Peyer's patch (tissue), 4 donors: ENCODE results near the gene EXOC4. TPM values are rescaled to one million over a fixed set of nuclear protein-coding genes. Genes with fewer than 3 reads are reported as not detected.

ENCODE experiments used
- DNase-seq, 3 donors: peaks; one replicate each; pipeline ENCODE4 v3.0.0-alpha.2; 2017 to 2019
- H3K27ac ChIP-seq, 4 donors: fragments of 200-600 bp; sonication (generic); one replicate each; pipeline ENCODE4 v1.5.1; 2016 to 2019
- H3K27me3 ChIP-seq, 2 donors: fragments of 200-600 bp; sonication (generic); one replicate each; pipeline ENCODE4 v1.5.1; 2019
- H3K36me3 ChIP-seq, 3 donors: fragments of 200-600 bp; sonication (generic); one replicate each; pipeline ENCODE4 v1.5.1; 2016 to 2019
- H3K4me1 ChIP-seq, 4 donors: fragments of 200-600 bp; sonication (generic); one replicate each; pipeline ENCODE4 v1.5.1; 2016 to 2019
- H3K4me3 ChIP-seq, 4 donors: fragments of 200-600 bp; sonication (generic); 1 replicate in 3 of 4; 2 replicates in 1 of 4; pipeline ENCODE4 v1.5.1; 2016 to 2019; ENCODE audit warnings: mild to moderate bottlenecking in 1 of 4
- H3K9me3 ChIP-seq, 4 donors: fragments of 200-600 bp; sonication (generic); one replicate each; pipeline ENCODE4 v1.5.1; 2016 to 2019; ENCODE audit warnings: mild to moderate bottlenecking in 1 of 4
- POLR2A ChIP-seq, 2 donors: fragments of 450-650 bp; IDR thresholded peaks; one replicate each; pipeline ENCODE4 v1.5.1; 2017; ENCODE audit warnings: antibody characterized with exemption in 2 of 2, mild to moderate bottlenecking in 2 of 2, moderate library complexity in 2 of 2
- total RNA-seq, 4 donors: library from RNA; depleted of rRNA; stranded (reverse); fragments of >200 nt; gene quantifications; one replicate each; pipeline ENCODE4 v1.1.0, GENCODE V29; 2016
- TF ChIP-seq, protein P1 (sequence below), 6 experiments: fragments of 450-650 bp in 4 of 6; fragments of 200-600 bp in 2 of 6; sonication (generic) in 1 of 6; IDR thresholded peaks; one replicate each; pipeline ENCODE4 v1.5.1; 2017 to 2019; ENCODE audit warnings: antibody characterized with exemption in 6 of 6, mild to moderate bottlenecking in 3 of 6, moderate library complexity in 1 of 6

Gene EXOC4
- total RNA-seq, 4 donors from 2014 or later, result 128 to 502 (median 141) TPM

- Histone ChIP-seq H3K4me3 (no peak overlapping the region), H3K27ac (no peak overlapping the region), H3K36me3 (no peaks in the 10 kb centered on the region), H3K27me3 (no peaks in the 10 kb centered on the region), H3K4me1 (no peaks in the 10 kb centered on the region), H3K9me3 (no peaks in the 10 kb centered on the region)
- TF ChIP-seq POLR2A (IDR thresholded peaks at IDR 0.05), result no peak
- TF ChIP-seq, protein P1, sequence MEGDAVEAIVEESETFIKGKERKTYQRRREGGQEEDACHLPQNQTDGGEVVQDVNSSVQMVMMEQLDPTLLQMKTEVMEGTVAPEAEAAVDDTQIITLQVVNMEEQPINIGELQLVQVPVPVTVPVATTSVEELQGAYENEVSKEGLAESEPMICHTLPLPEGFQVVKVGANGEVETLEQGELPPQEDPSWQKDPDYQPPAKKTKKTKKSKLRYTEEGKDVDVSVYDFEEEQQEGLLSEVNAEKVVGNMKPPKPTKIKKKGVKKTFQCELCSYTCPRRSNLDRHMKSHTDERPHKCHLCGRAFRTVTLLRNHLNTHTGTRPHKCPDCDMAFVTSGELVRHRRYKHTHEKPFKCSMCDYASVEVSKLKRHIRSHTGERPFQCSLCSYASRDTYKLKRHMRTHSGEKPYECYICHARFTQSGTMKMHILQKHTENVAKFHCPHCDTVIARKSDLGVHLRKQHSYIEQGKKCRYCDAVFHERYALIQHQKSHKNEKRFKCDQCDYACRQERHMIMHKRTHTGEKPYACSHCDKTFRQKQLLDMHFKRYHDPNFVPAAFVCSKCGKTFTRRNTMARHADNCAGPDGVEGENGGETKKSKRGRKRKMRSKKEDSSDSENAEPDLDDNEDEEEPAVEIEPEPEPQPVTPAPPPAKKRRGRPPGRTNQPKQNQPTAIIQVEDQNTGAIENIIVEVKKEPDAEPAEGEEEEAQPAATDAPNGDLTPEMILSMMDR (IDR thresholded peaks at IDR 0.05), result no peak
- no peak for DNase-seq
These were observed 156.5 kb downstream of the EXOC4 start for GRCh38 chr7:133409421-133409820.

- Histone ChIP-seq H3K27me3 (no peaks in the 10 kb centered on the region), H3K4me3 (no peak overlapping the region), H3K4me1 (no peaks in the 10 kb centered on the region), H3K27ac (no peak overlapping the region), H3K36me3 (no peaks in the 10 kb centered on the region), H3K9me3 (no peaks in the 10 kb centered on the region)
- TF ChIP-seq, protein P1 (IDR thresholded peaks at IDR 0.05), result no peak
- no peak for TF ChIP-seq POLR2A (IDR thresholded peaks at IDR 0.05)
- no peak for DNase-seq
These were observed 157.1 kb downstream of the EXOC4 start for GRCh38 chr7:133409966-133410365.

DNA sequence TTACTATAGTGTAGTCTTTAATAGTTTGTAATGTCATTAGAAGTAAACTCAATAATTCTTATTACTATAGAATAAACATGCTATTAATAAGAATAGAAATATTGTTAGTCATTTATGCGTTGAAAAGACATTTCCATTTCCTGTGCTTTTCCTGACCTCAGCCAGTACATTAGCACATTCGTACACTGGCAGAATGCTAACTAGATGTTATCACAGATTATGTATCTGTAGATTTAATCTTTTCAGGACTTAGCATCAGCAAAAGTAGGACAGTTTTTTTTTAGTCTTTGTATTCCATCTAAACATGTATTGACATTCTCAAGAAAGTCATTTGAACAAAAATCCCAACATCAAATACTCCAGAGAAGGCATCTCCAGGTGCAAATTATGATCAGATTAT is 158.5 kb downstream of the EXOC4 start:
- H3K4me3 ChIP-seq, result no peak overlapping the region
- no peak overlapping the region for H3K27ac ChIP-seq
- H3K27me3 ChIP-seq, result no peaks in the 10 kb centered on the region
- no peaks in the 10 kb centered on the region for H3K4me1 ChIP-seq
- no peaks in the 10 kb centered on the region for H3K36me3 ChIP-seq
- no peak for DNase-seq
- no peaks in the 10 kb centered on the region for H3K9me3 ChIP-seq
- no peak for TF ChIP-seq POLR2A (IDR thresholded peaks at IDR 0.05)
- TF ChIP-seq, protein P1 (IDR thresholded peaks at IDR 0.05), result no peak

GRCh38 chr7:133412942-133413341 is 160.1 kb downstream of the EXOC4 start:
- no peaks in the 10 kb centered on the region for H3K36me3 ChIP-seq
- H3K4me3 ChIP-seq, result no peak overlapping the region
- H3K27me3 ChIP-seq, result no peaks in the 10 kb centered on the region
- DNase-seq, result no peak
- no peaks in the 10 kb centered on the region for H3K4me1 ChIP-seq
- no peaks in the 10 kb centered on the region for H3K9me3 ChIP-seq
- no peak overlapping the region for H3K27ac ChIP-seq
- TF ChIP-seq, protein P1 (IDR thresholded peaks at IDR 0.05), result no peak
- no peak for TF ChIP-seq POLR2A (IDR thresholded peaks at IDR 0.05)

GRCh38 chr7:133419041-133419440 is 166.2 kb downstream of the EXOC4 start:
- Histone ChIP-seq H3K4me1 (no peaks in the 10 kb centered on the region), H3K4me3 (no peak overlapping the region), H3K36me3 (no peaks in the 10 kb centered on the region), H3K27me3 (no peaks in the 10 kb centered on the region), H3K9me3 (no peaks in the 10 kb centered on the region), H3K27ac (no peak overlapping the region)
- no peak for TF ChIP-seq POLR2A (IDR thresholded peaks at IDR 0.05)
- TF ChIP-seq, protein P1 (IDR thresholded peaks at IDR 0.05), result no peak
- DNase-seq, result no peak

- TF ChIP-seq, protein P1 (IDR thresholded peaks at IDR 0.05), result no peak
- H3K36me3 ChIP-seq, result no peaks in the 10 kb centered on the region
- no peaks in the 10 kb centered on the region for H3K27me3 ChIP-seq
- H3K4me1 ChIP-seq, result no peaks in the 10 kb centered on the region
- no peak overlapping the region for H3K27ac ChIP-seq
- no peak overlapping the region for H3K4me3 ChIP-seq
- no peaks in the 10 kb centered on the region for H3K9me3 ChIP-seq
- DNase-seq, result no peak
These were observed 170.7 kb downstream of the EXOC4 start for GRCh38 chr7:133423618-133424017.
